GM18861 (cell line): Measurements from ENCODE around the gene MICOS13.

ENCODE experiments used
- ATAC-seq: cut with Tn5 transposase; IDR thresholded peaks from one replicate; pipeline ENCODE4 v1.9.1; 2021; ENCODE audit not compliant: unreplicated experiment

The MICOS13 gene

DNA sequence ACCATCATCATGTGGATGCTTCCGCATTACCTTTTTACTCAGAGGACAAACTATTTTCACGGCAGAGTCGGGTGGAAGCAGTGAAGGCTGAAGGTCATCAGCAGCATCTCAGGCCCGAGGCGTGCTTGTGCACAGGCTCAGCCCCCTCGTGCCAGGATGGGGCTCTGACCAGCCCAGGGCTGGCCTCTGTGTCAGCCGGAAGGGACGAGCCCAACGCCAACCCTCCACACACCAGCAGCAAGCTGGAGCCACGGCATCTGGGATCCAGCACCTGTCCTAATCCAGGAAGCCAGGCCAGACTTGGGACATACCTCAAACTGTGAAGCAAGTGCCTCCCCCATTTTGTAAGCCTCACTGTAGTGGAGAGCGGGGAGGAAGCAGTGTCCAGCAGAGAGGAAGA is 11.1 kb downstream of the MICOS13 start:
- no peak for ATAC-seq

DNA sequence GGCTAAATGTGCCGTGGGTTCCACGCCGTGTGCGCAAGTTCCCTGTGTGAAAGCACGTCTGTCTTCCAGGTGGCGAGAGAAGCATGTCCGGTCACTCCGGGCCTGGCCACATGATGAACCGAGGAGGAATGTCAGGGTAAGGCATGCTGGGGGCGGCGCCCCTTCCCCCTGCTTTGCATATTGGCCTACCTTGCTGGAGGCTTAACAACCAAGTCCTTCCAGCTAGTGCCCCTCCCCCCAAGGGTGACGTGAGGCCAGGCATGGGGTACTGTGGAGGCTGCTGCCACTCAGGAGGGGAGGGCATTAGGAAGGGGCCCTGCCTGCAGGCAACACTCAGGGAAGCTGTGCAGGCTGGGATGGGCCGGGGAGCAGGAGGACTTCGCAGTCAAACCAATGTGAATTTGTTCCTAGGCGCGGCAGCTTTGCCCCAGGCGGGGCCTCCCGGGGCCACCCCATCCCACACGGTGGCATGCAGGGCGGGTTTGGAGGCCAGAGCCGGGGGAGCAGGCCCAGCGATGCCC is 12.5 kb downstream of the MICOS13 start:
- no peak for ATAC-seq

DNA sequence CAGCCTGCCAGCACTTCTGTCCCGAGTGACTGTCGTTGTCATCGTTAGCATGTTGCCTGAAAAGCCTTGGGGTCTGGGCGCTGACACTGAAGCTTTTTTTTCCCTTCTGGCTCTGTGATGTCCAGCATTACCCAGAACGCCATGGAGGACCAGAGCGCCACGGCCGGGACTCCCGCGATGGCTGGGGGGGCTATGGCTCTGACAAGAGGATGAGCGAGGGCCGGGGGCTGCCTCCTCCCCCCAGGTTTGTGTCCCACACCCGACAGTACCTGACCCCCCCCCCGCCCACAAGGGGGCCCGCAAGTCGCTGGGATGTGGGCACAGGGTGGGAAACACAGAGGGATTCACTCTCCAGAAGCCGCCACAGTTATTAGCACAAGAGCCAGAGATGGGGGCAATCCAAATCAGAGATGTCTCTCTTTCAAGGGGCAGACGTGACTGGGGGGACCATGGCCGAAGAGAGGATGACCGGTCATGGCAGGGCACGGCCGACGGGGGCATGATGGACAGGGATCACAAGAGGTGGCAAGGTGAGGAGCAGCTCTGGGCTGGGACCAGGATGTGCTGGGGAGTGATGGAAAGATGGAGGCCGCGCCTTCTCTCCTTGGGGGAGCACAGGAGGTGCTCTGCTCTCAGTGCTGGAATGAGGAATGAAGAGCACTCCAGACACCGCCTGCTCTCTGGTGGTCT is 13.2 kb downstream of the MICOS13 start:
- ATAC-seq: no peak

DNA sequence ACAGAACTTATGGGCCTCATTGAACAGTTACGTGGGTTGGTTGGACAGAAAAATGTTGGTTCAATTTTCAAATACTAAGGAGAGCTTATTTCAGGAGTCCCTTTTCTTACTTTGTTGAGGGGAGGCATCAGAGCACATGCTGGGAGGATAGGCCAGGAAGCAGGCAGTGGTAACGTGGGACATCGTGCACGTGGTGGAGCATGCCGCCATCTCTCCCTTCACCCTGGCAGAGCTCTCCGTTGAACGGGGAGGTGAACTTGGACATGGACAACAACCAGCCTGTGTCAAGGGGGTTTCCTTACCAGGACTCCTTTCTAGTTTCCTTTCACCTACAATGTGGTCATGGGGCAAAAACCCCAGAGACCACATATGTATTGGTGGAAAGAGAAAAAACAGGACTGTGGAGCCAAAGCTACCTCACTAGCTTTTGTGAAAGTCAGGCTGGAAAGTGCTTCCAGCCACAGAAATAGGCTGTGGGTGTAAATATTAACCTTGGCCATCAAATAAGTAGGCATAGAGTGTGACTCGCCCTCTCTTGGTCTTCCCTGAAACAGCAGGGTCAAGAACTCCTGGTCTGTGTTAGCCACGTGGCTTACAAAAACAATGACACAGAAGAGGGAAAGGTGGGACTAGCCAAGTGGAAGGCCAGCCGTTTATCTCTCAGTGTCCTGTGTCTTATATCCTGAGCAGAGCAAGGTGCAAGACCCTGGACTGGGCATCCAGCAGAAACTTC is 14.4 kb downstream of the MICOS13 start:
- ATAC-seq: no peak

DNA sequence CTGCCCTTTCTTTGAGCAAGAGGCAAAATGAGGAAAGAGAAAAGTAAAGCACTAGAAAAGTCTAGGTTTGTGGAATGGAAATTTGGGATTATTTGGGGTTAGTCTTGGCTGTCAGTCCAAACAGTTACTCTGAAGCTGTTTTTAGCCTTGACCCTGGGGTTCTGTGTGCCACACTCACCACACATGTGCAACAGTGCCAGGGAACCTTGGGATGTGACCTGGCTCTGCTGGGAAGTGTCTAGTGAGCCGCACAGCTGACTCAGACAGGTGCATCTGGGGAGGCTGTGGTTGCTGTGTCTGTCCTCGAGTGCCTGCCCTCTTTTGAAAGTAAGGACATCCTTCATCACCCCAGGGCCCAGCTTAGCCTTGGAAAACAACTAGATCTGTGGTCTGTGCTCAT is 15.8 kb downstream of the MICOS13 start:
- ATAC-seq: no peak

DNA sequence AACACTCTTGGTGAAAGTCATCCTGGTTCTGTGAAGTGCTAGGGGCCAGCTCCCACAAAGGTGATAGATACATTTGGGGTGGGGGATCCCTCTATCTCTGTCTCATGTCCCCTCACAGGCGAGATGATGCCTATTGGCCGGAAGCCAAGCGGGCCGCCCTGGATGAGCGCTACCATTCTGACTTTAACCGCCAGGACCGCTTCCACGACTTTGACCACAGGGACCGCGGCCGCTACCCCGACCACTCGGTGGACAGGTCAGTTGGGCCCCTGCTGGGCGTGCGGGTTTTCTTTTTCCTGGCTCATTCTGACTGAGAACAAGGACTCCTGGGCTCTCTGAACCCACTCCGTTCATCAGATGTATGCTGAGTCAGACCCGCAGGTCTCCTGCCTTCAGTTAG is 16.4 kb downstream of the MICOS13 start:
- no peak for ATAC-seq

DNA sequence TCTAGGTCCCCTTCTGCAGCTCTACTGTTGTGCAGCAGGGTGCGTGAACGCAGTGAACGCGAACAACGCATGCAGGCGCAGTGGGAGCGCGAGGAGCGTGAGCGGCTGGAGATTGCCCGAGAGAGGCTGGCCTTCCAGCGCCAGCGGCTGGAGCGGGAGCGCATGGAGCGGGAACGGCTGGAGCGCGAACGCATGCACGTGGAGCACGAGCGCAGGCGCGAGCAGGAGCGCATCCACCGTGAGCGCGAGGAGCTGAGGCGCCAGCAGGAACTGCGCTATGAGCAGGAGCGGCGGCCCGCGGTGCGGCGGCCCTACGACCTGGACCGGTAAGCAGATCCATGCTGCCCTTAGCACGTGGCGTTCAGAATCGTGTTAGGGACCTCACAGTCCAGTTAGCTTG is 18.8 kb downstream of the MICOS13 start:
- ATAC-seq: no peak

DNA sequence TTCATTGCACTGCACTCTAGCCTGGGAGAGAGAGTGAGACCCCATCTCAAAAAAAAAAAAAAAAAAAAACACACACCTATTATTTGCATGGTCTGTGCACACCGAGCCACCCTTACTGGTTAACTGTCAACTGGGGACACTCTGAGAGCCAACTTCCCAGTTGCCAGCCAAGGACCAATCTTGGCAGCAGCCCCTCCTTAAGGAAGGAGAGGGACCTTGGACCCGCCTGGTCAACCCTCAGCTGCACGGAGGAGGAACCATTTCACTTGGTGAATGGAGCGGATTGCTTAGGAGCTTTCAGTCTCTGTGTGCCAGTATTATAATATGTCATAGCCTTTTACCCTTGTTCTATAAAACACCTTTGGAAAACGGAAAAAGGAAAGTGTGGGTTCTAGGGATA is 24.9 kb downstream of the MICOS13 start:
- ATAC-seq: no peak

DNA sequence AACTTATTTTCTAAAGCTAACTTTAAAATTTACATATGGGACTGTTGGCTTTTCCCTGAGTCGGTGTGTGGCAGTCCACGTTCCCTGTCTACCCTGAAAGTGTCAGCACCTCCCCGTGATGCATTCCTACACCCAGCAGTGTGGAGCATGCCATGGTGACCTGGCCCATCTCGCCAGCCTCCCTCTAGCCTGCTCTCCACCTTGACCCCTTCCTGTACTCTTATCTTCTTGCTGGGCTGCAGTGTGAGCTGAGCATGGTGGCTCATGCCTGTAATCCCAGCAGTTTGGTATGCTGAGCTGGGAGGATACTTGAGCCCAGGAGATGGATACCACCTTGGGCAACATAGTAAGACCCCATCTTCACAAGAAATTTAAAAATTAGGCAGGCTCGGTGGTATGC is 25.4 kb downstream of the MICOS13 start:
- no peak for ATAC-seq

DNA sequence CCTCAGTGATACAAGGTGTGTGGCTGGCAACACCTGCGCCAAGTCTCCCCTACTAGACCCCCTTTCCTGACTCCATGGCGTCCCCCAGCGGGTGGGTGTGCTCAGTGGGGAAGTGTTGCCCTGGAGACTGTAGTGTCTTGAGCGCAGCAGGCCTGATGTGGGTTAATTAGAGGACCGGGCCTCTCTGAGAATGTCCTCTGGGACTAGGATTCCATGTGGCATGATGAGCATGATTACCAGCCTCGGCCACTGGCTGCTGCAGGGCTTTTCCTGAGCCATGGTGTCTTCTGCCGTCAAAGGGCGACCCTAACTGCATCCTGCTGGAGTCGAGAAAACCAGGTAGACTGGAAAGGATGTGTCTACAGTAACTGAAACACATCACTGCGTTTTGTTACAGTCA is 28.1 kb downstream of the MICOS13 start:
- no peak for ATAC-seq

DNA sequence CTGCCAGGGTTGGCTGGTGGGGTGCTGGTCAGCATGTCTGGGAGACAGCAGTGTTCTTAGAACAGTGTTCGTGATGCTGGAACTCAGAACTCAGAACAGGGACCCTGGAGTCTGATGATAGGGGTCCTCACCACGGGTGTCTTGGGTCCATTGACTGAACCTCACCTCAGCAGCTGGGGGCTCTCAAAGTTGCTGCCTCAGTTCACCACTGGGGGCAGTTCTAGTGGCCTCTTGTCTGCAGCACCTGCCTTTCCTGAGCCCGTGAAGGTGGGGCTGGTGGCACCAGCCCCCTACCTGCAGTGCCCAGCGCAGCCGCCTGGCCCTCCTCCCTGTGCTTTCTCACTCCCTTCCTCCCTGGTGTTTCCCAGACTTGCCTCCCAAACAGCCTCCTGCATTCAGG is 29.0 kb downstream of the MICOS13 start:
- no peak for ATAC-seq

DNA sequence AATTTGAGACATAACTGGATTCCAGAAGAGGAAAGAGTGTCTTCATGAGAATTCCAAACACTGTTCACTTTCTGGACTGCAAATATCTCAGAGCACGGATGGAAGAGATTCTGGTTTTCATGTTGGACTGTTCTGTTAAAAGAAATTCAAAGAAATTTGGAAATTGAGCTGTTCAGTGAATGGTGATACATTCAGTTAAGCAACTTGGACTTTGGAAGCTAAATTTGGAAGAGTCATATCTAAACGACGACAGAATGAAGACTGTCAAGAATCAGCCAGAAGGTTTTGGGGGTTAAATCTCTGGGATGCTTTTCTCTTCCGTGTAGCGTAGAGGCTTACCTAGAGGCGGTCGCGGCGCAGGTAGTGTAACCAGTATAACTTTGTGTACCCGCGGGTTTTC is 31.9 kb downstream of the MICOS13 start:
- no peak for ATAC-seq

DNA sequence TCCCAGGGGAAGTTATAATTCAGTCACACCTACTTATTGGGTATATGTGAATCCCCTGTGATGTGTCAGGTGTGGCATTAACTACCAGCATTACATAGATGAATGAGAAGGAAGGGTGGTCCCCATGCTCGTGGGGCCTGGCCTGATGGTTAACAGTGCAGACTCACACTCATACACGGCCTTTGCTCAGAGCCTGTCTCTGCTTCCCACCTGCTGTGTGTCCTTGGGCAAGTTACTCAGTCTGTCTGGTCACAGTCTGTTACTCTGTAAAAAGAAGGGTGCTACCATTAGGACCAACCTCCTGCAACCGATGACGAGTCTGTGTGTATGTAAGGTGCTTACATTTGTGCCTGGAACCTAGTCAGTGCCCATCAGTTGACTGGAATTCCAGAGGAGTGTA is 33.6 kb downstream of the MICOS13 start:
- ATAC-seq: no peak

DNA sequence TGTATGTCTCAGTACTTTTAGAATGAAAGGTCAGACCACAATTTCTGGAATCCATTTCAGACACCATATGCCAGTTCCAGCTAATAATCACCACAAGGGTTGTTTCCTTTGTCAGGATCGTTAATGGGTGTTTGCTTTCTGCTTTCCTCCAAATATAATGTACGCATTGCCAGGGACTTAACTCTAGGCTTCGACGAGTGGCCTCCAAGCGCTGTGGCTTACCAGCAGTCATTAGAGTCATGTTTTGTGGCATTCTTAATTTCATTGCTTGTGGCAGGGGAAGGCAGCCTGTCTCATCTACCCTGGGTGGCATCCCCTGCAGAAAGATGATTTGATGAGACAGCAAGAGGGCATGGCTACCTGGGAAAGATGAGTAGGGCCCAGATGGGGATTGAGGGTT is 34.9 kb downstream of the MICOS13 start:
- no peak for ATAC-seq

DNA sequence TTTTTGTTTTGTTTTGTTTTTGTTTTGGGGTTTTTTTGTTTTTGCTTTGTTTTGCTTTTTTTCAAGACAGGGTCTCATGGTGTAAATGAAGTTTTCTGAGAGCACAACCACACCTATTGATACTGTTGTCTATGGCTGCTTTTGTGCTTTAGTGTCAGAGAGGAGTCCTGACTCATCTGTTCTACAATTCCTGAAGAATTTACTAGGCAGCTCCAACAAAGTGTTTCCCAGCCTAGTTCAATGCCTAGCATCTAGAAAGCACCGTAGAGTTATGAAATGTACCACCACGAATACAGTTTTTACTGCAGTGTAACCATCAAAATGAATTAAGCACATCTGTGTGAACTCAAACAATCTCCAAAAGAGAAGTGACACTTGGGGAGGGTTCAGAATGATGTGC is 36.3 kb downstream of the MICOS13 start:
- ATAC-seq: no peak

DNA sequence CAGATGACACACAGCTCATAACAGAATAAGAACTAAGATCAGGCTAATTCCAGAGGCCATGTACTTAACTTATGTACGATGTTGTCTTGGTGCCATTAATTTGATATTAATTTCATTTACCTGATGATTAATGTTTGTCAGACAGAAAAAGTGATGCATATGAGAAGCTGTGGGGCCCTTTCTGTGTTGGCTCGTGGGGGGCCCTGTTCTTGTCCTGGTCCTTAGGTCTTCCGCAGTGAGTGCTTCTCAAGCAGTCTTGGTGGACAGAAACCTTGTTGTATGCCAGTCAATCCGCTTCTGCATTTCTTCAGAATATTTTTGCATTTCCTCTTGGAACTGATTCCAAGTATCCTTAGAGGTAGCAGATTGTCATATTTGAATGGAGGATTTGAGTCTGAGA is 37.3 kb downstream of the MICOS13 start:
- no peak for ATAC-seq

DNA sequence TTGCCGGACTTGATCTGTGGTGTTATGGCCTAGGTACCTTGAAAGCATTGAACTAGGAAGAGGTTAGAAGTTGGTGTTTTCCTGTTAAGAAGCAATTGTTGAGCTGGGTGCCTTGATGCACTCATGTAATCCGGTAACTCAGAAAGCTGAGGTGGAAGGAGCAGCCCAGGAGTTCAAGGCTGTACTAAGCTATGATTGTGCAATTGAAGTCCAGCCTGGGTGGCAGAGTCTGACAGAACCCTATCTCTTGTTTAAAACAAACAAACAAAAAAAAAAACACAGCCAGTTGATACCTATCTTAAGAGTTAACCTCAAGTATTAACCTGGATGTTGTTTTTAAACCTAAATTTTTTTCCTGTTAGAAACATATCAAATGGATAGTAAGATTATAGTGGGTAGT is 38.1 kb downstream of the MICOS13 start:
- no peak for ATAC-seq

DNA sequence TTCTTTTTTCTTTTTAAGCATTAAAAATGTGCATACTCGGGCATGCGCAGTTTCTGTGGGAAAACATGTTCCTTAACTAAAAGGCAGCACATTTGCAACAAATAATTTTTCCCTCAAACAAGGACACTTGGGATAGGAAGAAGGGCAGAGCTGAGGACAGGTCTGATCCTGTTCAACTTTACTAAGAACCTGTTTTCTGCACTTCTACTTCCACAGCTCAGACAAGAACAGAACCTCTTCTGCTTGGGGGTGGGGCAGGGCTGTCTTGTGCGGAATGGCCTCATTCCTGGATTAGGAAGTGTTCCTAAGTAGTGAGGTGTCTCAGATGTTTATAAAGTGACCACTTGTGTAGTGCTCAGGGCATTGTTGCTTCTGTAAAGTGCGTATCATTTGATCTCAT is 39.1 kb downstream of the MICOS13 start:
- no peak for ATAC-seq

DNA sequence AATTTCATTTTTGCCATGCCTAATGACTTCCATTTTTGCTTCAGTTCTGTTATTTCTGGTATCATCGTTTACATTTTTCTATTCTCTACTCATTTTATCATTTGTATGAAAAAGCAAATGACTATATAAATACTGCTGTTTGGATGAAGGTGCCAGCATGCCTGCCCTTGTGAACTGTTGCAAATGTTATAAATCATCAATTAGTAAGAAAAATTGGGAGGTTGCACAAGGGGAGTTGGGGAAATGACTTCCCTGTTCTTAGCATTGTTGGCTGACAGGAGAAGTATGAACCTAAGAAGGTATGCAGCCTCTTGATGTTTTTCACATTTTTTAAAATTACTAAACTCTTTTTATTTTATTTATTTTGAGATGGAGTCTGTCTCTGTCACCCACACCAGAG is 42.3 kb downstream of the MICOS13 start:
- ATAC-seq: no peak

DNA sequence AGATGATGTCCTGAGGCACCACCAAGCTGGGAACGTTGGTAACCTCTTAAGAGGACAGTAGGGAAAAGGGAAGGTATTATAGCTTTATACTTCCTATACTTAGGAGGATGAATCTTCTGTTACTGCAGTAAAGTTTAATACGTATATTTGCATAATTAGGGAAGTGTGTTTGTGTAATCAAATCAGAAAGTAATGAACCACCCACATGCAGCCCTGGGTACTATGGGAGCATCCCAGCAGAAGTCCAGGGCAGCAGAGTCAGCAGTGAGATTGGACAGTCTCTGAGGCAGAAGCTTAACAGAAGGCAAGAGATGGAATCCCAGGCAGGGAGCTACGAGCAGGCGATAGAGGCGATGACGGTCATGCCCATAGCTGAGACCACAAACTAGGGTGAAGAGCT is 44.9 kb downstream of the MICOS13 start:
- no peak for ATAC-seq

DNA sequence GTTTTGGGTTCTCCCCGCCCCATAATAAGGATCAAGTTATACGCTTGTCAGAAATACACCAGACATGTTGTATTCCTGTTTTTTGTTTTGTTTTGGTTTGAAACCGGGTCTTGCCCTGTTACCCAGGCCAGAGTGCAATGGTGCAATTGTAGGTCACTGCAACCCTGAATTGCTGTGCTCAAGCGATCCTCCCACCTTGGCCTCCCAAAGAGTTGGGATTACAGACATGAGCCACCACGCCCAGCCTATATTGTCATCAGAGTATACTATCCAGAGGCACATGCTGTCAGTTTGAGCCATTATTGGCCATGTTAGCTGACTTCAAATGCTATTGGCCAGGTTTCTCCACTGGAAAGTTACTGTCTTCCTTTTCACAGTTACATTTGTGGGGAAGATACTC is 47.7 kb downstream of the MICOS13 start:
- no peak for ATAC-seq

DNA sequence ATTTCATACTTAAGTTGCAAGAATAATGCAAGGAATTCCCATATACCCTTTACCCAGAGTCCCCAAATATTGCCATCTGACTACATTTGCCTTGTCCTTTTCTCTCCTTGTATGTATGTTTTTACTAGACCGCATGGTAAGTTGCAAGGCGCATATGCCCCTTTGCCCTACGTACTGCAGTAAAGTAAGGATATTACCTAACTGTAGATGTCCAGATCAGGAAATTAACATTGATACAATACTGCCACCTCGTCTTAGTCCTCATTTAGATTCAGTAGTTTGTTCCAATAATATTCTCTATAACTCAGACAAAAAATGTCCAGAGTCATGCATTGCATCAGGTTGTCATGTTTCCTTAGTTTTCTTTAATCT is 48.1 kb downstream of the MICOS13 start:
- no peak for ATAC-seq
